ENCODE measurements around the gene LSMEM2.
"Not testable (repeated sequence)": the region's sequence is repeated elsewhere in the genome, so short reads cannot be mapped to it uniquely, and the experiment has no call there.

LSMEM2 gene

DNA sequence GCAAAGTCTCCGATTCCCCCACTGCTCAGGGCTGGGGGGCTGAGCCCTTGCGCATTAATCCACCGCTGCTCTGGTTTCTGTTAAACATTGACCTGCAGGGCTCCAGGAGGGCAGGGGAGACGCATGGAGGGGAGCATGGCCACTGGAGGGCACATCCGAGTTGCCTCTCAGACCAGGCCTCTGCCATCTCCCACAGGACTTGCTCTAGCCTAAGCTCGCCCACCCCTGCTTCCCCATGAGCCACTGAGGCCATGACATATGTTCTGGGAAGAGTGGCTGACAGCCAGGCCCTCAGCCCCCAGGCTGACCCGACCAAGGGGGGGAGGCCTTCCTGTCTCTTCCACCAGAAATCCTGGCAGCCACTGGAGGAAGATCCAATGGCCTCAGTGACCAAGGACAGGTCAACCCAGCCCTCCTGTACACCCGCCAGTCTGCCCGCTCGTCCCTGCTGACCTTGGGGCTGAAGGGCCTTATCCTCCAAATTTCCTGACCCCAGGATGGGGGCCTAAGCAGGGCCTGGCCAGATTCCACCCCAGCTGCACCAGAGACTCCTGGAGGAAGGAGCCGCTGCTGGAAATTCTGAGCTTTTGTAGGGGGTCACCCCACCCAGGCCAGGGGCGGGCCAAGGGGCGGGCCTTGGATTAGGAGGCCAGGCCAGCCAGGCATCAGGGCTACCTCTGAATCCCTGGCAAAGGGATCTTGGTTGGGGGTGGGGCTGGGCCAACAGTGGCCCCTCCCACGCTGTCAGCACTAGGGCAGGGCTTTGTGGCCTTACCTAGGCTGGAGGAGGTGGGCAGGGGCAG lies 24.3 kb downstream of the LSMEM2 start, which contains the start of gene HYAL1:
Gene HYAL1 (minus strand): TSS at position 562 of the 803 bp plus-strand sequence. CDS start 618 bp downstream, outside the sequence.
- DNase-seq (ENCODE audit: low spot score in 2 of 2) (no peak), ATAC-seq (replicated peaks; ENCODE audit: extremely low read depth, poor library complexity, severe bottlenecking) (no peak)
- H3K27me3 Mint-ChIP-seq, result no peaks in the 10 kb centered on the region
- peaks cover 24% of the 10 kb centered on the region for H3K4me1 Mint-ChIP-seq
- H3K9me3 Mint-ChIP-seq, result no peaks in the 10 kb centered on the region
- H3K27ac Mint-ChIP-seq (ENCODE audit: low read depth), result no peak within 1 kb of the TSS
- no peak within 1 kb of the TSS for H3K4me3 Mint-ChIP-seq
- peaks cover 4% of the 10 kb centered on the region for H3K36me3 Mint-ChIP-seq (ENCODE audit: insufficient read depth)

DNA sequence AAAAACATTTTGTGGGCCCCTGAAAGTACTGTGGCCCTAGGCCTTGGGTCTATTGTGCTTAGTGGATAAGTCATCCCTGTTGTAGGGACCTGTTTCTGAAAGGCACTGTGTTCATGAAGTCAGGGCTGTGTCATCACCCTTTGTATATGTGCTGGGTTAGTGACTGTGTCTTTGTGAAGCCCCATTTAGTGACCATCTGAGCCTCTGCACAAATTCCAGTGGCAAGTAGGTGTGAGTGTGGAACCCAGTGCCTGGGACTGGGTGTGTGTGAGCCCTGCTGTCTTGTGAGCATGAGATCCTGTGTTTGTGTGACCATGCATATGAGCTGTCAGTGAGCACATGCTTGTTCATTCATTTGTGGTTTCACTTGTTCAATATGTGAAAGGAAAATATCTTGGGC lies 25.7 kb downstream of the LSMEM2 start:
- Mint-ChIP-seq H3K9me3 (no peaks in the 10 kb centered on the region), H3K27me3 (no peaks in the 10 kb centered on the region), H3K4me3 (no peak overlapping the region), H3K36me3 (ENCODE audit: insufficient read depth) (peaks cover 4% of the 10 kb centered on the region), H3K27ac (ENCODE audit: low read depth) (no peak overlapping the region), H3K4me1 (peaks cover 15% of the 10 kb centered on the region)
- DNase-seq (ENCODE audit: low spot score in 2 of 2), result no peak
- ATAC-seq (replicated peaks; ENCODE audit: extremely low read depth, poor library complexity, severe bottlenecking), result no peak

DNA sequence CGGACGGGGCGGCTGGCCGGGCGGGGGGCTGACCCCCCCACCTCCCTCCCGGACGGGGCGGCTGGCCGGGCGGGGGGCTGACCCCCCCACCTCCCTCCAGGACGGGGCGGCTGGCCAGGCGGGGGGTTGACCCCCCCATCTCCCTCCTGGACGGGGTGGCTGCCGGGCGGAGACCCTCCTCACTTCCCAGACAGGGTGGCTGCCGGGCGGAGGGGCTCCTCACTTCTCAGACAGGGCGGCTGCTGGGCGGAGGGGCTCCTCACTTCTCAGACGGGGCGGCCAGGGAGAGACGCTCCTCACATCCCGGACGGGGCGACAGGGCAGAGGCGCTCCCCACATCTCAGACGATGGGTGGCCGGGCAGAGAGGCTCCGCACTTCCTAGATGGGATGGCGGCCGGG lies 33.2 kb downstream of the LSMEM2 start:
- H3K36me3 Mint-ChIP-seq (ENCODE audit: insufficient read depth); H3K27me3 Mint-ChIP-seq; DNase-seq (ENCODE audit: low spot score in 2 of 2); H3K9me3 Mint-ChIP-seq; H3K4me3 Mint-ChIP-seq; H3K27ac Mint-ChIP-seq (ENCODE audit: low read depth); ATAC-seq (replicated peaks; ENCODE audit: extremely low read depth, poor library complexity, severe bottlenecking): not testable (repeated sequence)
- H3K4me1 Mint-ChIP-seq, result peaks cover 17% of the 10 kb centered on the region

GRCh38 chr3:50314342-50314741 lies 35.5 kb downstream of the LSMEM2 start:
- H3K4me1 Mint-ChIP-seq, result peaks cover 29% of the 10 kb centered on the region
- DNase-seq (ENCODE audit: low spot score in 2 of 2), result no peak
- no peak overlapping the region for H3K27ac Mint-ChIP-seq (ENCODE audit: low read depth)
- H3K9me3 Mint-ChIP-seq, result no peaks in the 10 kb centered on the region
- H3K4me3 Mint-ChIP-seq, result no peak overlapping the region
- H3K27me3 Mint-ChIP-seq, result no peaks in the 10 kb centered on the region
- ATAC-seq (replicated peaks; ENCODE audit: extremely low read depth, poor library complexity, severe bottlenecking), result no peak
- H3K36me3 Mint-ChIP-seq (ENCODE audit: insufficient read depth), result peaks cover 5% of the 10 kb centered on the region

DNA sequence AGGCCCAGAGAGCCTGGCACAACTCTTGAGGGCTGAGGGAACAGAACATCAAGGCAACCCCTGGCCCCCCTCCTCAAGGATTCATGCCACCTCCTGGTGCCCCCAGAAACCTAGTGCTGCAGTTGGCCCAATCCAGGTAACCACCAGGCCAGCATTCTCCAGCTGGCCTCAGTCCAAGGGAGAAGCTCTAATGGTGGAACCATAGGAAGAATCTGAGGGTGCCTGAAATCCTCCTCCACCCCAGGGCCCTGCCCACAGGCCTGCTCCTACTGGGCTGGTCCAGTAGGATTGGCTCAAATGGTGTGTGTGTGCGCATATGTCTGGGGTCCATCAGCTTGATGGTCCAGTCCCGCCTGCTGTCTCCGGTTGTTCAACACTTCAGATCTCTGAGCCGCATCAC lies 35.9 kb downstream of the LSMEM2 start:
- no peak overlapping the region for H3K27ac Mint-ChIP-seq (ENCODE audit: low read depth)

DNA sequence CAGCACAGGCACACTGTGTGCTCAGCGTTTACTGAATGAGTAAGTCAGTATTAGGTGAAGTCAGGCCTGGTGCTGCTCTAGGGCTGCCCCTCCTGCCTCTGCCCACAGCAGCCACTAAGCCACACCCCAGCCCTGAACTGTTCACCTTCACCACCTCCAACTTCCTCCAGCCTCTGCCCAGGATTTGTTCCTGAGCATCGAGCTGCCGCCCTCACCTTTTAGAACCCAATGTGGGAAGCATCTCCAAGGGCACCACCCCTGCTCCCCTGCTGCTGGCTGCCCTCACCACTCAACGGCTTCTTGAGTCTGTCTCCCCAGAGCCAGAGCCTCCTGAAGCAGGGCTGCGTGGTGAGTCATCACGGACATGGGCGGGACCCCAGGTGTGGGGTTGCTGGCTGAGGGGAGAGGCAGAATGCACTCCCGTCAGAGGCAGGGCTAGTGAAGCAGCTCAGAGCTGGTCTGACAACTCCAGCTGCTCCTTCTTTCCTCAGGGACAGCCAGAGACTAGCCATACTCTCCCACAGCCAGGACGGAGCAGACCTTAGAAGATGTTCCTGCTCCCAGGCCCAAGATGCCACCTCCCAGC lies 37.9 kb downstream of the LSMEM2 start:
- peak; percentile 81 for ATAC-seq (replicated peaks; ENCODE audit: extremely low read depth, poor library complexity, severe bottlenecking)
- DNase-seq (ENCODE audit: low spot score in 2 of 2), result peak; percentile 55 to 70

More for the DNA sequence above, 35.9 kb downstream of the LSMEM2 start:
- Mint-ChIP-seq H3K36me3 (ENCODE audit: insufficient read depth) (peaks cover 3% of the 10 kb centered on the region), H3K4me1 (peaks cover 32% of the 10 kb centered on the region), H3K4me3 (no peak overlapping the region), H3K27me3 (no peaks in the 10 kb centered on the region), H3K9me3 (no peaks in the 10 kb centered on the region)
- DNase-seq (ENCODE audit: low spot score in 2 of 2) (no peak), ATAC-seq (replicated peaks; ENCODE audit: extremely low read depth, poor library complexity, severe bottlenecking) (no peak)

DNA sequence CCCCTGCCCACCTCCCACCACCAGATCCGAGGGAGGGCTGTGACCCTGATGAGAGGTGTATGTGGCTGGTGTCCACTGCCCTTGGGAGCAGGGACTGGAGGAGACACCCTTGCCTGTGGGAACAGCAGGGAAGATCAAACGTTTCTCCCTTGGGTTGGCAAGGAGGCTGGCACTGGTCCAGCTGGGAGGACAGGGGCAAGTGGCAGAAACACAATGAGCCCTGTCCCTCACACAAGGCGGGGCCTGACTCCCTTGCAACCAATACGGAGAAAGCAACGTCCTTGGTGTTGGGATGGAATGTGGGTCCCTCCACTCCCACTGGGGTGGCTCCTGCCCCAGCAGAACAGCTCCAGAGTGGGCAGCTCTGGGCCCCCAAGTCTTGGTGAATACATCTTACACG lies 38.4 kb downstream of the LSMEM2 start:
- no peak for DNase-seq (ENCODE audit: low spot score in 2 of 2)
- no peak for ATAC-seq (replicated peaks; ENCODE audit: extremely low read depth, poor library complexity, severe bottlenecking)
- Mint-ChIP-seq H3K9me3 (no peaks in the 10 kb centered on the region), H3K36me3 (ENCODE audit: insufficient read depth) (peaks cover 3% of the 10 kb centered on the region), H3K27me3 (no peaks in the 10 kb centered on the region), H3K4me1 (peaks cover 42% of the 10 kb centered on the region), H3K27ac (ENCODE audit: low read depth) (peak overlapping the region; percentile 94), H3K4me3 (peak overlapping the region; percentile 80)

More for the DNA sequence above, 37.9 kb downstream of the LSMEM2 start:
- Mint-ChIP-seq H3K4me1 (peaks cover 42% of the 10 kb centered on the region), H3K36me3 (ENCODE audit: insufficient read depth) (peaks cover 3% of the 10 kb centered on the region), H3K27me3 (no peaks in the 10 kb centered on the region), H3K4me3 (peak overlapping the region; percentile 80), H3K27ac (ENCODE audit: low read depth) (peak overlapping the region; percentile 94), H3K9me3 (no peaks in the 10 kb centered on the region)

GRCh38 chr3:50318163-50318562 lies 39.3 kb downstream of the LSMEM2 start:
- DNase-seq (ENCODE audit: low spot score in 2 of 2) (no peak), ATAC-seq (replicated peaks; ENCODE audit: extremely low read depth, poor library complexity, severe bottlenecking) (no peak)
- H3K27me3 Mint-ChIP-seq, result no peaks in the 10 kb centered on the region
- H3K9me3 Mint-ChIP-seq, result no peaks in the 10 kb centered on the region
- H3K27ac Mint-ChIP-seq (ENCODE audit: low read depth), result no peak overlapping the region
- peak overlapping the region; percentile 20 for H3K4me3 Mint-ChIP-seq
- H3K4me1 Mint-ChIP-seq, result peaks cover 42% of the 10 kb centered on the region
- H3K36me3 Mint-ChIP-seq (ENCODE audit: insufficient read depth), result peaks cover 3% of the 10 kb centered on the region

DNA sequence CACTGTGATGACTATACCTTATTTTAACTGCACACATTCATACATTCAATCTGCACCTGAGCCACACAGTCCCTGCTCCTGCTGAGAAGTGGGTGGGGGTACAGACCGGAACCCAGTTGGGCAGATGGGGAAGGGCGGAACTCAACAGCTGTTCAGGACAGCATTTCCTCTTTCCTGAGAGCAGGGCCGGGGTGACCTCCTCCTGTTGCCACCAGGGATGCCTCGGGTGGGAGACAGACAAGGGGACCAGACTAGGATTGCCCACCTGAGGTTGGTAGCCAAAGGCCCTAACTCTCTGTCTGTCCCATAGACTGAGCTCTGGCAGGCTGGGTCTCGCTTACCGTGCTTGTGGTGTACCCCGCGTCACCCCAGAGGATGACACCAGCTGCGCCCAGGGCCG lies 39.7 kb downstream of the LSMEM2 start:
- Mint-ChIP-seq H3K27me3 (no peaks in the 10 kb centered on the region), H3K36me3 (ENCODE audit: insufficient read depth) (peaks cover 3% of the 10 kb centered on the region), H3K27ac (ENCODE audit: low read depth) (no peak overlapping the region), H3K4me1 (peaks cover 45% of the 10 kb centered on the region), H3K9me3 (no peaks in the 10 kb centered on the region), H3K4me3 (peak overlapping the region; percentile 20)
- no peak for DNase-seq (ENCODE audit: low spot score in 2 of 2)
- ATAC-seq (replicated peaks; ENCODE audit: extremely low read depth, poor library complexity, severe bottlenecking), result no peak

DNA sequence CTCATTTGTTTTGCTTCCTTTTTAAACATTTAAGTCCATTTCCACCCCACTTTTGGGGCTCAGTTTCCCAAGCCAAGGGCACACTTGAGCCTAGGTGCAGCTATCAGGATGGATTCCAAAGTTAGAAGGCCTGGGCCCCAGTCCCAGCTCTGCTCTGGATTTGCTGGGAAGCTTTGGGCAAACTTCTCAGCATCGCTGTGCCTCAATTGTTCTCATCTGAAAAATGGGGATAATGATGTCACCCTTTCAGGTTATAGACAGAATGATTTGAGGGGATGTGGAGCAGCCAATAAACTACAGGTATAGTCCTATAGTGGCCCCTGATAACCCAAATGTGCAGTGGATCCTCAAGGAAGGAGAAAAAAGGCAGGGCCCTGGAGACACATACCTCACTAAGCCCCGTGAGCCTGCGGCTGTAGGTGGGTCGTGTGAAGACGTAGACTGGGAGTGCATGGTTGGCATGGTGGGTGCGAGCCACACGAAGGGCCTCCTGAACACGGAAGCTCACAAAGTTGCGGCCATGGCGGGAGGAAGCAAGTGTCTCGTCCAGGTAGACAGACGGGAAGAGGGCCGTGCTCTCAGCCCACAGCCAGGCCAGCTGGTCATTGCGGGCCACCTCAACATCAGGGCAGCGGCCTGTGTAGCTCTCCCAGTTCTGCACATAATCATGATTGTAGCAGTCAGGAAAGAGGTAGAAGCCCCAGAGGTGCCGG lies 40.5 kb downstream of the LSMEM2 start:
- Mint-ChIP-seq H3K27ac (ENCODE audit: low read depth) (no peak overlapping the region), H3K4me3 (peak overlapping the region; percentile 50), H3K4me1 (peaks cover 50% of the 10 kb centered on the region), H3K9me3 (no peaks in the 10 kb centered on the region), H3K27me3 (no peaks in the 10 kb centered on the region), H3K36me3 (ENCODE audit: insufficient read depth) (peaks cover 3% of the 10 kb centered on the region)
- DNase-seq (ENCODE audit: low spot score in 2 of 2), result no peak
- ATAC-seq (replicated peaks; ENCODE audit: extremely low read depth, poor library complexity, severe bottlenecking), result no peak

- no peak for DNase-seq (ENCODE audit: low spot score in 2 of 2)
- H3K27ac Mint-ChIP-seq (ENCODE audit: low read depth), result peak overlapping the region; percentile 83
- H3K9me3 Mint-ChIP-seq, result no peaks in the 10 kb centered on the region
- peak overlapping the region; percentile 85 for H3K4me3 Mint-ChIP-seq
- no peaks in the 10 kb centered on the region for H3K27me3 Mint-ChIP-seq
- peaks cover 56% of the 10 kb centered on the region for H3K4me1 Mint-ChIP-seq
- H3K36me3 Mint-ChIP-seq (ENCODE audit: insufficient read depth), result peaks cover 5% of the 10 kb centered on the region
- ATAC-seq (replicated peaks; ENCODE audit: extremely low read depth, poor library complexity, severe bottlenecking), result no peak
Measured at GRCh38 chr3:50319894-50320625, 41.2 kb downstream of the LSMEM2 start.

DNA sequence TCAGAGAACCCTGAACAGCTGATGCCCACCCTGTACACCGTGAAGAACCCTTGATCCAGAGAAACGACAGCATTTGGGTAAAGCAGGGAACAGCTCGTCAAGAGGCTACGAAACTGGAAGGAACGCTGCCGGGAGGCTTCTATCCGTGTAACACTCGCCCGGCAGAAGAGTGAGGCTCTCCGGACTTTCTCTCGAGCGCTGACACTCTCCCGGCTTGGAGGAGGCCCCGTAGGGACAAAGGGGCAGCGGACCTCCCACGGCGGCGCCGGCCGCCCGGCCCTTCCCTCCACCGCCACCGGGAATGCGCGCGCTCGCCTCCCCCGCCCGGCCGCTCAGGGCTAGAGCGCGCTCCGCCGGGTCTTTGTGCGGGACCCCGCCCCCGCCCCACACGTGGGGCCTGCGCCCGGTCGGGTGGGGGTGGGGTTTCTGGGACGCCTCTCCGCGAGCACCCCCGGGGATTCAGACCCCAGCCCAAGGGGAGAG lies 42.0 kb downstream of the LSMEM2 start:
- Mint-ChIP-seq H3K4me1 (peaks cover 52% of the 10 kb centered on the region), H3K27ac (ENCODE audit: low read depth) (peak overlapping the region; percentile 83), H3K4me3 (peak overlapping the region; percentile 85), H3K27me3 (no peaks in the 10 kb centered on the region), H3K9me3 (no peaks in the 10 kb centered on the region), H3K36me3 (ENCODE audit: insufficient read depth) (peaks cover 5% of the 10 kb centered on the region)
- no peak for DNase-seq (ENCODE audit: low spot score in 2 of 2)
- ATAC-seq (replicated peaks; ENCODE audit: extremely low read depth, poor library complexity, severe bottlenecking), result peak; percentile 18
